Epithelial cell of proximal tubule (primary cell): ENCODE measurements around the gene ALG14. TPM values are rescaled to one million over a fixed set of nuclear protein-coding genes. Genes with fewer than 3 reads are reported as not detected.
A peak's percentile ranks its signal among the peaks of the same experiment; 100 is the strongest.

ENCODE experiments used
- DNase-seq: peaks from one replicate; pipeline ENCODE4 v3.0.0-alpha.2; 2011; ENCODE audit warnings: low read depth
- H3K4me3 ChIP-seq: 2 replicates; pipeline ENCODE4 v1.5.1; 2011; ENCODE audit warnings: low read depth, mild to moderate bottlenecking, low read length
- total RNA-seq: library from RNA; depleted of rRNA; stranded (reverse); fragments of >200 nt; gene quantifications from 2 replicates; pipeline ENCODE4 v1.2.3, GENCODE V29; 2015
- TF ChIP-seq, protein P1 (sequence below): conservative IDR thresholded peaks from 2 replicates; pipeline ENCODE4 v1.5.1; 2012; ENCODE audit warnings: low read depth, mild to moderate bottlenecking, low read length

Gene ALG14
- total RNA-seq = 1.1 and 1.7 TPM in 2 replicates

- DNase-seq = peak; percentile 83
- H3K4me3 ChIP-seq = peak within 1 kb of the TSS; percentile 80
- TF ChIP-seq, protein P1, sequence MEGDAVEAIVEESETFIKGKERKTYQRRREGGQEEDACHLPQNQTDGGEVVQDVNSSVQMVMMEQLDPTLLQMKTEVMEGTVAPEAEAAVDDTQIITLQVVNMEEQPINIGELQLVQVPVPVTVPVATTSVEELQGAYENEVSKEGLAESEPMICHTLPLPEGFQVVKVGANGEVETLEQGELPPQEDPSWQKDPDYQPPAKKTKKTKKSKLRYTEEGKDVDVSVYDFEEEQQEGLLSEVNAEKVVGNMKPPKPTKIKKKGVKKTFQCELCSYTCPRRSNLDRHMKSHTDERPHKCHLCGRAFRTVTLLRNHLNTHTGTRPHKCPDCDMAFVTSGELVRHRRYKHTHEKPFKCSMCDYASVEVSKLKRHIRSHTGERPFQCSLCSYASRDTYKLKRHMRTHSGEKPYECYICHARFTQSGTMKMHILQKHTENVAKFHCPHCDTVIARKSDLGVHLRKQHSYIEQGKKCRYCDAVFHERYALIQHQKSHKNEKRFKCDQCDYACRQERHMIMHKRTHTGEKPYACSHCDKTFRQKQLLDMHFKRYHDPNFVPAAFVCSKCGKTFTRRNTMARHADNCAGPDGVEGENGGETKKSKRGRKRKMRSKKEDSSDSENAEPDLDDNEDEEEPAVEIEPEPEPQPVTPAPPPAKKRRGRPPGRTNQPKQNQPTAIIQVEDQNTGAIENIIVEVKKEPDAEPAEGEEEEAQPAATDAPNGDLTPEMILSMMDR = no peak
These were observed at the start of gene ALG14 for GRCh38 chr1:95072532-95073419. ALG14 (minus strand) TSS chr1:95072951; CDS start chr1:95072898, 53 bp downstream.

- H3K4me3 ChIP-seq = no peak overlapping the region
- TF ChIP-seq, protein P1 = no peak
- no peak for DNase-seq
These were observed 49.5 kb upstream of the ALG14 start for GRCh38 chr1:95122151-95122697.

GRCh38 chr1:95119273-95119672, 46.5 kb upstream of the ALG14 start:
- TF ChIP-seq, protein P1 = no peak
- H3K4me3 ChIP-seq = no peak overlapping the region
- no peak for DNase-seq

DNA sequence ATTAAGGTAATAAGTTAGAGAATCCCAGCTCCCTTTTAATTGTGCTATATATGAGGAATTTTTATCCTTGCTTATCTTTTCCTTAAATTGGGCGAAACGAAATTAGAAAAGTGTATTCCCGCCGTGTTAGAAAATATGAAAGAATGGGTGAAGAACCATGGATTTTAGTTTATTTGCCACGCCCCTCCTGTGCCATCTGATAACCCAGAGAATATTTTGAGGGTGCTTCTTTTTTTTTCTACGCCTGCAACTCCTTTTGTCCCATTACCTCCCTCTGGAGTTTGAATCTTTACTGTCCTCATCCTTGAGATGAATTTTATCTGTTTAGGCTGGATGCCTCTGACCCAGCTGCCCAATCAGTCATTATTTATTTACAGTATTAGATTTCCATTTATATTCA, 46.0 kb upstream of the ALG14 start:
- DNase-seq = no peak
- no peak overlapping the region for H3K4me3 ChIP-seq
- TF ChIP-seq, protein P1 = no peak

GRCh38 chr1:95118067-95118499, 45.3 kb upstream of the ALG14 start:
- H3K4me3 ChIP-seq = peak overlapping the region; percentile 66
- TF ChIP-seq, protein P1 = no peak
- no peak for DNase-seq

DNA sequence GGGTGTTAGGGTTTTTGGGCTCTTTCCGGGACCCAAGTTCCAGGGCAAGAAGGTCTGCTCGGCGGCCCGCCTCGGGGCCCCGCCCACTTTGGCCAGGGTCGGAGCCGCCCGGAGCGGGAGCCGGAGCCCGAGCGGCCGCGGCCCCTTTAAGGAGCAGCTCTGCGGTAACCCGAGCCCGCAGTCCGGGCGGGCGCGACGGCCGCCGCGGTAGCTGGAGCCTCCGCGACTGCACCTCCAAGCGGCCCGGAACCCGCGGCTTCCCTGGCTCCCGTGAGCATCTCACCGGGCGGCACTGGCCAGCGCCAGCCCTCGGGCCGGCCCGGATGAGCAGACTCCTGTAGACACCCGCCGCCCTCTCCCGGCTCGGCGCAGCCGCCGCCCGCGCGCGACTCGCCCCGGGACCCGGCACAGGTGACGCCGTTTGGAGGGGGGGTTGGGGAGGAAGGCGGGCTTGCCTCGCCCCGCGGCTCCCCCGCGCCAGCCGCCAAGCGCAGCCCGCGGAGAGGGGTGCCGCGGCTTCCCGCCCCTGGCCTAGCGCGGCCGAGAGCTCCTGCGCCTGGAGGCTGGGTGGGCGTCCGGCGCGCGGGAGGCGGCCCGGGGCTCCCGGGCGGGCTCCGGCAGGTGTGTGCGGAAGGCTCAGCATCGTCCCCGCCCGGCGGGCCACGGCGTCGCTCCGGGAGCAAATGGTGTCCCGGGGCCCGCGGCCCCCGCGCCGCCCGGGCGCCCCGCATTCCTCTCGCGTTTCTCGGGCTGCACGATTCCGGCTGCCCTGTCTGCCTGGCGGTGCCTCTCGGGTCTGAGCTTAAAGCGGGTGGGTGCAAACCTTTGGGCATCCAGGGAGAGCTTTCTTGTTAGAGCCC, 44.7 kb upstream of the ALG14 start, which contains the start of gene TLCD4:
TLCD4 (plus strand) TSS at position 149 of the 860 bp plus-strand sequence. CDS start 26,547 bp downstream, outside the sequence.
- TF ChIP-seq, protein P1 = no peak
- peak within 1 kb of the TSS; percentile 66 for H3K4me3 ChIP-seq
- no peak for DNase-seq
